Measurements from ENCODE around the gene COL23A1. TPM values are rescaled to one million over a fixed set of nuclear protein-coding genes. Genes with fewer than 3 reads are reported as not detected.
"Not testable (repeated sequence)": the region's sequence is repeated elsewhere in the genome, so short reads cannot be mapped to it uniquely, and the experiment has no call there.

The COL23A1 gene
- total RNA-seq, 2 donors from 2014 or later = 5.5 to 6.0 TPM

DNA sequence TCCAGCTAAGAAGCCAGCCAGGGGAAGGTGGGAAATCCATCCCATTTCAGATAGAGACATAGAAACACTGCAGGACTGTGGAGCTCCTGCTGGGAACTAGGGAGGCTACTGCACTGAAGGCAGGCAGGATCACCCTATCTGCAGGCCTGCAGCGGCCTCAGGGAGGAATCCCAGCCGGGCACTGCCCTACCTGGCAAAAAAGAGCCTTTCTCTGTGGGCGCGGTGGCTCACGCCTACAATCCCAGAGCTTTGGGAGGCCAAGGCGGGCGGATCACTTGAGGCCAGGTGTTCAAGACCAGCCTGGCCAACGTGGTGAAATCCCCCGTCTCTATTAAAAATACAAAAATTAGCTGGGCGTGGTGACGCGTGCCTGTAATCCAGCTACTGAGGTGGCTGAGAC is 286.2 kb downstream of the COL23A1 start:
- intact Hi-C loops (cut with DNase I) = no loop called here
- DNase-seq (no peak), ATAC-seq (no peak)

DNA sequence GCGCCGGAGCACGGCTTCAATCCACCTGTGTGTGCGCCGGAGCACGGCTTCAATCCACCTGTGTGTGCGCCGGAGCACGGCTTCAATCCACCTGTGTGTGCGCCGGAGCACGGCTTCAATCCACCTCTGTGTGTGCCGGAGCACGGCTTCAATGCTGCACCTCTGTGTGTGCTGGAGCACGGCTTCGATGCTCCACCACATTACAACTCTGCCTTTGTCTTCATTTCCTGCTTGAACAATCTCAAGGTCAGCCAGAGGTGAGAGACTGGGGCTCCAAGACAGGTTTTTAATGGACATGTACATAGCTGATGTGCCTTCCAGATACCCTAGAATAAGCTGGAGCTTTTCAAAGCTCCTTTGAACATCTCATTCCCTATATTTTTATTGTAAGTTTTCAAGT is 287.9 kb downstream of the COL23A1 start:
- intact Hi-C loops (cut with DNase I); ATAC-seq; DNase-seq: not testable (repeated sequence)

DNA sequence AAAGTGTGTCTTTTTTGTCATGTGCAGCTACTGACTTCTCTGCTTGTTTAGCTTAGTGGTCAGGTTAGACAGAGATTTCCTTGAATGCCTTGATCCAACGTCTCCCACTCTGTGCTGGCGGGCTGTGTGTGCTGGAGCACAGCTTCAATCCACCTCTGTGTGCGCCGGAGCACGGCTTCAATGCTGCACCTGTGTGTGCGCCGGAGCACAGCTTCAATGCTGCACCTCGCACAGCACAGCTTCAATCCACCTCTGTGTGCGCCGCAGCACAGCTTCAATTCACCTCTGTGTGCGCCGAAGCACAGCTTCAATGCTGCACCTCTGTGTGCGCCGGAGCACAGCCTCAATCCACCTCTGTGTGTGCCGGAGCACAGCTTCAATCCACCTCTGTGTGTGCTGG is 288.6 kb downstream of the COL23A1 start:
- DNase-seq = no peak
- ATAC-seq = no peak
- intact Hi-C loops (cut with DNase I) = no loop called here

DNA sequence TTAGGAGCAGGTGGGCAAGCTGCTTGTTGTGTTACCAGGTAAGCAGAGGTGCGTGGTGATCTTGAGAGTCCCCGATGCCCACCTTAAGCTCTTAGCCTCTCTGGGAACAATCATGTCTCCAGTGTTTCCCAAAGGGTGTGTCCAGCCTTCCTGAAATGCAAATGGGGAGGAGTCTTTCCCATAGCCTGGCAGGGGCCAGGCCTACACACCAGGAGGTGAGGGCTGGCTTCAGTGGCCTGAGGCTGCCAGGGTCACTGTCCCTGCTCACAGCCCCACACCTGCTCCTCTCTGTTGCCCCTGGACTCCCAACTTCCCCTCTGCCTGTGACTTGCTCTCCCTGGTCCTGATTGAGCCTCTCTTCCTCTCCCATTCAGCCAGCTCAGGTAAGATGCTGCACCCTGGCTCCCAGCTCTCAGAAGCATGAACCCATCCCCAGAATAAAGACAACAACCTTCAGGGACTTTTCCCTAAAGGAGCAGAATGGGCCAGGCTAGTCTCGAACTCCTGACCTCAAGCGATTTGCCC is 291.8 kb downstream of the COL23A1 start:
- DNase-seq (no peak), ATAC-seq (no peak)
- intact Hi-C loops (cut with DNase I) = no loop called here

DNA sequence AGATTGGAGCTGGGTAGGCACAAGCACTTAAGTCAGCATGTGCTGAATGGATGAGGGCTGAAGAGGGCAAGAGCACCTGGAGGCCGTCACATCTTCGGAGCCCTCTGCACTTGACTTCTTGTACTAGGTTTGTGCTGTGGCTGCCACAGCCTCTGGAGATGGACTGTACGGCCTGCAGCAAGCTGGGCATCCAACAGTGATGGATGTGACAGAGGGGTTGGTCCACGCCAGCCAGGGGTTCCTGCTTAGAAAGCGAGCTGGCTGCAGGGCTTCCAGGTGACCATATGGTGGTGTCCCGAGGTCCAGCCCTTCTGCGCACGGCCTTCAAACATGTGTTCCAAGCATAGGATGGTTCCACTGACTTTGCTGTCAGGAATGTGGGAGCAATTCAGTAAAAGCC is 292.4 kb downstream of the COL23A1 start:
- DNase-seq (no peak), ATAC-seq (no peak)
- intact Hi-C loops (cut with DNase I) = no loop called here

DNA sequence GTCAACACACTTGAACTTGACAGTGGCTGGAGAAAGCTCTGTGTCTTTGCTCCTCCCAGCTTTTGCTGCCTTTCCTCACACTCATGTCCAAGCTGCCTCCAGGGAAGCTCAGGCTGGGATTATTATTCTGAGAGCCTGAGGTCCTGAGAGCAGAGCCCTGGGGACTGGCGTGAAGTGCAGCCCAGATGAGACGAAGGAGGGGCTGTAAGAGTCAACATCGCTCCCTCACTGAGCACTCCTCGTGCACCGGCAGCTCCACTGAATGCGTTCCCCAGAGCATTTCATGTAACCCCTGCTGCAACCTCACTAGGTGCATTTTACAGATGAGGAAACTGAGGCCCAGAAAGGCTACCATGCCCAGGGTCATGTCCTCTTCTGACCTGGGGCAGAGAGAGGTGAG is 294.1 kb downstream of the COL23A1 start:
- intact Hi-C loops (cut with DNase I) = no loop called here
- no peak for DNase-seq
- peak; percentile 35 to 44 for ATAC-seq

DNA sequence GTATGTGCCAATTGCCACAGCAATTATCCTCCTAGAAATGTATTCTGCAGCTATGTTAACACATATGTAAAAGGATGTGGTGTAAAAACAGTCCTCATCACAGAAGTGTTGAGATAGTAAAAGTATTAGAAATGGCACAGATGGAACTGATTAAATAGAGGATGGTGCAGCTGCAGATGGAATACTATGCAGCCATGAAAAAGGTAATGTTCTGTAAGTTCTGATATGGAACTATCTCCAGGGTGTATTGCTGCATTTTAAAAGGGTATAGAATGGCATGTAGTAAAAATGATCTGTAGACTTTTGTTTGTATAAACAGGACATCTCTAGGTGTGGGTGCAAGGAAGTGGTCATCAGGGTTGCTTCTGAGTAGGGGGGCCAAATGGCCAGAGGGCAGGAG is 294.6 kb downstream of the COL23A1 start:
- no peak for ATAC-seq
- intact Hi-C loops (cut with DNase I) = no loop called here
- no peak for DNase-seq

DNA sequence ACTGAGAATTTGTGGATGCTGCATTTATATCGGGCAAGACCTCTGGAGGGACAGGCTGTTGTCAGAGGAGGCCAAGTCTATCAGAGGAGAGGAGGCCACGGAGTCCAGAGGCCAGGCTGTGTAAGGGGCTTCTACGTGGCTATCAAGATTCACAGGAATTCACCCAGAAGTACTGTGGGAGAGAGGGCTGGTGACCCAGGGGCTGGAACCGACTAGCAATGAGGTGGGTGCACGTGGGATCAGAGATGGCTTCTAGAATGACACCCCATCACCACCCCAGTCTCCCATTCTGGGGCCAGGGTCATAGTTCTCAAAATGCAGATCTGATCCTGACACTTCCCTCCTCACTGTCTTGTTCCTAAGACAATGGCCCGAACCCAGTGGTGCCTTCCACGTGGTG is 296.4 kb downstream of the COL23A1 start:
- ATAC-seq (no peak), DNase-seq (no peak)
- intact Hi-C loops (cut with DNase I) = no loop called here

DNA sequence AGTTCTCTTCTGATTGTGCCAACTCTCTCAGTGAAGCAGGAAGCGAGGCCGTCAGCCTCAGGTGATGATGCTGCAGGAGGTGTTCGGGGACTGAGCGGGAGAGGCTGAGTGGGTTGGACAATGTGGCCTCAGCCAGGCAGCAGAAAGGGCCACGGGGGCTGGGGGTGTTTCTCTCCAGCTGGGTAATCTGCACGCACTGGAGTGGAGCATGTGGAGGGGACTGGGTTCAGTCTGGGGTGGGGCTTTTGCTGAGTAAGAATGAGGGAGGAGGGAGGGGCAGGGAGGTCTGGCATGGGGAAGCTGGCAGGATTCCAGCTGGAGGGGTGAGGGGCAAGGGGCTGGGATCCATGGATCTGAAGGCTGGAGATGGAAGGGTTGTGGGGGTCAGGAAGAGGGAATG is 296.8 kb downstream of the COL23A1 start:
- DNase-seq (no peak), ATAC-seq (no peak)
- intact Hi-C loops (cut with DNase I) = no loop called here

DNA sequence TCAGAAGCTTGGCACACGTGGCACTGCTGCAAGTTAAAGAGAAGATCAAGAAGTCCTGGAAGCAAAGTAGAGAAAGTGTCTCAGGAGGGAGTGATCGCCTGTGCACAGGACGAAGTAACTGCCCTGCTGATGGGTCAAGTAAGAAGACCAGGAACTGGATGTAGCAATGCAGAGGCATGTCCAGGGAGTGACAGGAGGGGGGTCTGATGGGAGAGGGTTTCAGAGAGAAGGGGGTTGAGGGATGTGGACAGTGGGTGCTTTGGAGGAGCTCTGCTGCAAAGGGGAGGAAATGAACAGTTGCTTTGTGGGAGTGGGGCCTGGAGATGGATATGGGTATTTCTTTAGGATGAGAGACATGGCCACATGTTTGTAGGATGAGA is 297.4 kb downstream of the COL23A1 start:
- intact Hi-C loops (cut with DNase I) = no loop called here

DNA sequence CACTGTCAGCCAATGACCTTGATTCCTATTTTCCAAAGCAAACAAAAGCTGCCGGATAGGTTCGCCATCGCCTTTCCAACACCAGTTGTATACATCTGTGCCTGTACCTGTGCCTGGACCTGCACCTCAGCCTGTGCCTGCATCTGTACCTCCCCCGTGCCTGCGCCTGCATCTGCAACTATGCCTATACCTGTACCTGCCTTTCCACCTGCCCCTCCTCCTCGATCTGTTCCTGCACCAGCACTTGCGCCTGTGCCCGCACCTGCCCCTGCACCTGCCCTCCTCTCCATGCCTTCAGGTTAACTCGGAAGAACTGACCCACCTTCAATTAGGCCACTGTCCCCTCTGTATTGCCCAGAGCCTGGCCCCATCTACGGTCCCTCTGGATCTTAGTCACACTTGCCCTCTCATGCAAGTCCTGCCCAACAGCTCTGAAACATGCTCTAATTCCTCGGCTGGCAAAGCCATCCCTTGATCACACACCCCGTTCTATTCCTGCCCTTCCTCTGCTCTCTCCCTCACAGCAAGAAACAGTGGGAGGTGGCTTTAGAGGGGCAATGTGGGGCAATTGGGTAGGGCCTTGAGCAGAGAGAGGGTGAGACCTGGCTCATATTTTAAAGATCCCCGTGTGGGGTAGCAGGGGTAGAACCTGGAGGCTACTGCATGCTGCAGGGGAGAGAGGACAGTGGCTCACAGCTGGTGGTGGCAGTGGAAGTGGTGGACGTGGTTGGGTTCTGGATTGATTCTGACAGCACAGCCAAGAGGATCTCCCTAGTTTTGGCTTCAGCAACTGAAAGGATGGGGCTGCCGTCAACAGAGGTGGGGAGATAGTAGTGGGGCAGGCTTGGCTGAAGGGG is 298.0 kb downstream of the COL23A1 start:
- intact Hi-C loops (cut with DNase I) = no loop called here
- DNase-seq = peak; percentile 10

More for the DNA sequence above, 297.4 kb downstream of the COL23A1 start:
- DNase-seq = no peak
- ATAC-seq = no peak

DNA sequence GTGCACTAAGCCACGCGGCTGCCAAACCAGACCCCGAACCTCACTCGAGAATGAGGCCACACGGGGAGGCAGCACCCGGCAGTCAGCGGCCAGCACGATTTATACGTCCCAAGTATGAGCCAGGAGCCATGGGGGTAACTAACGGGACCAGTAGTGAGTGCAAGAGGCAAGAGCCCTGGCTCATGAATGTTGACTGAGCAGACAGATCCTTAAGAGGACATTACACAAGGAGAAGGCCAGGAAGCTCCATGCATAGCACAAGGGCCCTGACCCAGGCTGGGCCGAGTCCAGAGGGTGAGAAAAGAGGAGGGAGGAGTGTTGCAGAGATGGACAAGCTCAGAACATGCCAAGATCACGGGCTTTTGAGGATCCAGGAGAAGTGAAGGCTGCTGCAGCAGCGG is 299.0 kb downstream of the COL23A1 start:
- no peak for ATAC-seq
- intact Hi-C loops (cut with DNase I) = no loop called here
- peak; percentile 18 for DNase-seq

More for the DNA sequence above, 298.0 kb downstream of the COL23A1 start:
- no peak for ATAC-seq

DNA sequence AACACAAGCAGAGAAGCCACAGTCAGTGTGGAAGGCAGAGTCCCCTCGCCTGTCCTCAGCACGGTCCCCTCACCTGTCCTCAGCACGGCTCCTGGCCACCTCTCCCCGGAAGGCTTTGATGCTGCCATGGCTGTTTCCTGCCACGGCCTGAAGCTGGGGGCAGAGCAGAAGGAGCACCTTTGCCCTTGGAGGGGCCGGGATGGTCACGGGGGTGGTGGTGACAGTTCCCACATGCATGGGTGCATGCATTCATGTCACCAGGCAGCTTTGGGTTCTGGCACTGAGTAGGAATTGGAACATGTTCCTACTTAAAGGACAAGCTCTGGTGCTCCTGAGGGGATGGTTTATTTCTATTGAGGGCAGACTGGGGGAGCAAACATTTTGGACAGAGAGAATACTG is 299.8 kb downstream of the COL23A1 start:
- no peak for ATAC-seq
- DNase-seq = peak; percentile 7
- intact Hi-C loops (cut with DNase I) = no loop called here

DNA sequence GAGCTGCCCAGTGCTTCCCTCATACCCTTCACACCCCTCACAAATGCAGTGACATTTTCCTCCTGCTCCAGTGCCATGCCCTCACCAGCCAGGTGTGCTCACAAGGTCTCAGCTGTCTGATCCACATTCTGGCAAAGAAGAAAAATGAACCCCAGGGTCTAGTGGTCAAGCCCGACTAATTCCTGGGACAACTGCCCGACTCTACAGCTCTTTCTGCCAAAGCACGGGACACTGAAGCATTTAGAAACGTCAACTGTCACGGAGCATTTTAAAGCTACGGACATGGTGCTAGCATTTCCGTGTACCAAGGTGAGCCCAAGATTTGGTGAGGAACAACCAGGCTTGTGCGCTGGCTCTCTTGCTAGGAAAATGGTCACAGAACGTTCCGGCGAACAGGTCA is 300.8 kb downstream of the COL23A1 start:
- peak; percentile 9 for DNase-seq
- ATAC-seq = no peak
- intact Hi-C loops (cut with DNase I) = loop anchor here (2.0 to 10.0 kb wide), 3 partner anchors 45 to 258 kb away; no protein-coding TSS in a partner anchor

DNA sequence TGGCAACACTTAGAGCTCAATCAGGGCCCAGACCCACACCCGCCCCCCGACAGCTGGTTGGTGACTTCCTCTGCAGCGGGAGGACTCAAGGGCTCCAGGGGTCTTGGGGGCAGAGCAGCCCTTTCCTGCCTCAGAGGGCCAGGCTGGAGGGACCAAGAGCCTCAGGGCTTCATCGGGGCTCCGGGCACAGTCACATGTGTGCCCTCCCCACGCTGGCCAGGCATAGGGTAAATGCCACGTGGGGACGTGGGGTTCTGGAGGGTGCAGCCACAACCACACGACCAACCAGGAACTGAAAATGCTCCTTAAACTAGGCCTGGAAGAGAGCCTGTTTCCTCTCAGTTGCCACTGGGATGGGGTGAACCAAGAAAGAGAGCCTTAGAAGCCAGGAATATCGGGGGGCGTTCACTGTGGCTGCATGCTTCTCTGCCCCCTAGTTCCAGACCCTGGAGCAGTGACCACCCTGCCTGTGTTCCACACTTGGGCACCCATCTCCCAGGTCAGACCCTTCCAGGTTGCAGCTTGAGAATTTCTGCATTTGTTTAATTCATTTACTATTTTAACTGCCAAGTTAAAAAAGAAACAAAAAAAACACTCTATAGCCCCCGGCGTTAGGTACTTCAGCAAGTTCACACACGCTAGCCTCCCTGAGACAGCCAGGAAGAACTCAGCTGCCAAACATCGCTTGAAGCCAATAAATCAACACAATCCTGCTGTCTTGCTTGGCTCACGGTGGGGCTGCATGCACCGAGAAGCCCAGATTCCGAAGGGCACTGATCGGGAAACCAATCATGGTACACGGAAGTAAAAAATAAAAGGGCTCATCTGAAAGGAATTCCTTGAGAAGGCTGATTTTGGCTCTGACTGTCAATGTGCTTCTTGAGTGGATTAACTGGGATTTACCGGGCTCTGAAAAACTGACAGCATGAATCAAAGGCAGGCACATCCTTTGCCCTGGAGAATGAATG is 301.5 kb downstream of the COL23A1 start:
- intact Hi-C loops (cut with DNase I) = loop anchor here (2.0 to 10.0 kb wide), 3 partner anchors 46 to 259 kb away; no protein-coding TSS in a partner anchor
- ATAC-seq (no peak), DNase-seq (peak; percentile 37)

DNA sequence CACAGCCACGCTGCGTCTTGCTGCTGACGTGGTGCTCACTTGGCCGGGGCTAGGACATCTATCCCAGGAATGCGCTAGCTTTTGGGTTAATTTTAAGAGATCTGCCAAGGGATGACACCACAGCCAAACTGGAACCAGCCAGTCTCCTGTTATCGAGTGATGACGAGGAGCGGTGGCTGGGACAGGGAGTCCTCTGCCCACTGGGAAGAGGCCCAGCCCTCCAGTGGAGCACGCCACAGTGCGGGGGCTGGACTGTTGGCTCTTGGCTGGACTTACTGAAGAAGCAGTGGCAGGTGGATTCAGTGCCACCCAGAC is 302.4 kb downstream of the COL23A1 start:
- intact Hi-C loops (cut with DNase I) = loop anchor here (2.0 to 10.0 kb wide), 3 partner anchors 47 to 260 kb away; no protein-coding TSS in a partner anchor
- DNase-seq = peak; percentile 59
- ATAC-seq = peak; percentile 76 to 79

DNA sequence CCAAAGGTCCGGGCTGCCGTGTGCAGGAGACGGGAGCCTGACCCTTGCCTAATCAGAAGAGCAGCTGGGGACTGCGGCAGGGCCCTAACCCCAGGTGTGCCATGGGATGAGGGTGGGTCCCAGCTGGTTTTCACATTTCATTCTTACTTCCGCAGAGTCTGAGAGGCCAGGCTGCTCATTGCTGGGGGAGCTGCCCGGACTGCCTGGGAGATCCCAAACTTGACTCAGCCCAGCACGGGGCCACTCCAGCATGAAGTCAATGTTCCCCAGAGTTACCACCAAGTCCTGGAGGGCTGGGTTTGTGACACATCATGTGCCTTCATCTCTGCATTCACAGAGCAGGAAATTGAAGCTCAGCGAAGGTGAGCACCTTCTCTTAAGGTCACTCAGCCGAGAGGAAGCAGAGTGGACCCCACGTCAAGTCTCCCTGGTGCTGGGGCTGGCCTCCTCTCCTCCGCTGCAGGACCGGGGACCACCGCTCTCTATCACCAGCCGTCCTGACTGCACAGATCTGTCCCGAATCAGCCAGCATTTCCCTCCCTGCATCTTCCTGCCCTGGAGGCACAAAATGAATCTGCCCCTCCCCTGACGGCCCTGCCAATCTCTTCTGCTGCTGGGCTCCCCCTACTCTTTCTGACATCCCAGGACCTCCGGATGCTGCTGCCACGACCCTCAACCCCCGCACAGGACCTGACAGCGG is 303.0 kb downstream of the COL23A1 start:
- DNase-seq (peak; percentile 15), ATAC-seq (no peak)
- intact Hi-C loops (cut with DNase I) = loop anchor here (5.0 to 10.0 kb wide), 2 partner anchors 168 to 260 kb away; no protein-coding TSS in a partner anchor

DNA sequence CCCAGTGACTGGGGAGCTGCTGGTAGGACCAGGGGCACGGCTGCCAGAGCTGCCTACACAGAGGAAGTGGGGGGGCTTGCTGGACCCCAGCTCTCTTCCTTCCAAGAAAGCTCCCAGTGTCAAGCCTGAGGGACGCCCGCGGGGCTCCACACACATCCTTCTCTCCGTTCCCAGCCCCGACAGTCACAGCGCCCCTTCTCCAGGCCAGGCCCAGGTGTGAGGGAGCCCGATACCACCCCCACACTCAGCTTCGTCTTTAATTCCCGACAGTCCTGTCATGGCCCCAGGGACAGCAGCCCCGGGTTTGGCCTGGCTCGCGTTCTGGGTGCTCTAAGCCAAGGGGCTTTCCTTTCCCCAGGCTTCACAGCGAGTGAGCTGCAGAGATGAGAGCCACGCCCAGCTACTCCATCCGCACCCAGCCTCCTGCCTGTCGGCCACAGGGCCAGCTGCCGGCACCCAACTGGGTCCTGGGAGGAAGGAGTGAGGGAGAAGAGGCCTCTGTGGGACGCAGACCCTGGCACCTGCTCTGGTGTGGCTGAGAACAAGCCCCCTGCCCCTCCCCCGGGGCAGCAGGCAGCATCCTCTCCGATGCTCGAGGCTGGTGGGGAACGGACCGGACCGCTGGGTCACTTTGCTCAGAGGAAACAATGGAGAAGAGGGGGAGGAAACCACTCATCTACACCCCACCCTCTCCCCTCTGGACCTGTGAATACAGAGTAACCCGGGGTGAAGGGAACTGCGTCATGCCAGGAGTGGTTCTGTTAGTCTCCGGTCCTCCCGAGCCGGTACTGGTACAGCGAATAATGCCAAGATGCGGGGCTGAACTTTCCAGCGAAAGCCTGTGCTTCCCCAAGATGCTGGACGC is 303.7 kb downstream of the COL23A1 start:
- ATAC-seq (no peak), DNase-seq (peak; percentile 17)
- intact Hi-C loops (cut with DNase I) = loop anchor here (5.0 to 10.0 kb wide), 2 partner anchors 168 to 261 kb away; no protein-coding TSS in a partner anchor
